ENCODE data around the gene UBL3. TPM values are rescaled to one million over a fixed set of nuclear protein-coding genes. Genes with fewer than 3 reads are reported as not detected.

The UBL3 gene
- total RNA-seq, 1 experiment from 2014 or later = 10.7 TPM

GRCh38 chr13:29892151-29892550 lies 41.7 kb upstream of the UBL3 start:
- CTCF ChIA-PET = interaction anchor here (0.9 kb wide), 1 partner anchor 32 kb away, joined by 3 read pairs; no protein-coding TSS in a partner anchor
- no peaks in the 10 kb centered on the region for H3K9me2 ChIP-seq (ENCODE audit: insufficient read depth)
- no peaks in the 10 kb centered on the region for H3K36me3 ChIP-seq (ENCODE audit: control insufficient read depth in 1 of 2, insufficient read depth in 2 of 2, low read length in 2 of 2)
- H2AFZ ChIP-seq (ENCODE audit: low read depth, low read length, poor library complexity, severe bottlenecking) = no peak overlapping the region
- DNase-seq (ENCODE audit: low read depth, low spot score) = no peak
- RAD21 ChIA-PET (ENCODE audit: low non-redundant PET in 1 of 2, low total read pairs in 2 of 2, uncharacterized antibody in 2 of 2, unreplicated experiment in 2 of 2) = no interaction called here
- H3K27ac ChIP-seq (ENCODE audit: low read depth, low read length) = no peak overlapping the region
- no peaks in the 10 kb centered on the region for H3K79me2 ChIP-seq (ENCODE audit: insufficient read depth, low read length)
- H3K9me3 ChIP-seq (ENCODE audit: control insufficient read depth in 1 of 2, insufficient read depth in 1 of 2, low read depth in 1 of 2, low read length in 2 of 2) = no peaks in the 10 kb centered on the region
- no peak overlapping the region for H3K4me3 ChIP-seq (replicated peaks in 1 of 2; ENCODE audit: low read depth in 1 of 2, low read length in 2 of 2)
- no peaks in the 10 kb centered on the region for H3K27me3 ChIP-seq (ENCODE audit: insufficient read depth, low read length)
- TF ChIP-seq POLR2A (IDR thresholded peaks at IDR 0.05; ENCODE audit: borderline replicate concordance, extremely low read depth, insufficient read depth, insufficient read length) (no peak), SIN3A (IDR thresholded peaks at IDR 0.05; ENCODE audit: low read depth) (no peak), ZFX (IDR thresholded peaks at IDR 0.05) (no peak), EZH2phosphoT487 (IDR thresholded peaks at IDR 0.05; ENCODE audit: borderline replicate concordance) (no peak), RAD21 (IDR thresholded peaks at IDR 0.05; ENCODE audit: low read depth) (no peak), ELF1 (IDR thresholded peaks at IDR 0.05; ENCODE audit: borderline replicate concordance, low read depth) (no peak), CEBPB (IDR thresholded peaks at IDR 0.05; ENCODE audit: low read depth) (no peak), JUND (IDR thresholded peaks at IDR 0.05) (no peak), ZNF274 (IDR thresholded peaks at IDR 0.05; ENCODE audit: low read depth, low read length) (no peak), TCF7L2 (IDR thresholded peaks at IDR 0.05; ENCODE audit: borderline replicate concordance, extremely low read depth, insufficient read depth, insufficient read length) (no peak), POLR2AphosphoS5 (IDR thresholded peaks at IDR 0.05; ENCODE audit: low read depth, low read length) (no peak), MAX (IDR thresholded peaks at IDR 0.05) (no peak)
- TF ChIP-seq, protein P1, sequence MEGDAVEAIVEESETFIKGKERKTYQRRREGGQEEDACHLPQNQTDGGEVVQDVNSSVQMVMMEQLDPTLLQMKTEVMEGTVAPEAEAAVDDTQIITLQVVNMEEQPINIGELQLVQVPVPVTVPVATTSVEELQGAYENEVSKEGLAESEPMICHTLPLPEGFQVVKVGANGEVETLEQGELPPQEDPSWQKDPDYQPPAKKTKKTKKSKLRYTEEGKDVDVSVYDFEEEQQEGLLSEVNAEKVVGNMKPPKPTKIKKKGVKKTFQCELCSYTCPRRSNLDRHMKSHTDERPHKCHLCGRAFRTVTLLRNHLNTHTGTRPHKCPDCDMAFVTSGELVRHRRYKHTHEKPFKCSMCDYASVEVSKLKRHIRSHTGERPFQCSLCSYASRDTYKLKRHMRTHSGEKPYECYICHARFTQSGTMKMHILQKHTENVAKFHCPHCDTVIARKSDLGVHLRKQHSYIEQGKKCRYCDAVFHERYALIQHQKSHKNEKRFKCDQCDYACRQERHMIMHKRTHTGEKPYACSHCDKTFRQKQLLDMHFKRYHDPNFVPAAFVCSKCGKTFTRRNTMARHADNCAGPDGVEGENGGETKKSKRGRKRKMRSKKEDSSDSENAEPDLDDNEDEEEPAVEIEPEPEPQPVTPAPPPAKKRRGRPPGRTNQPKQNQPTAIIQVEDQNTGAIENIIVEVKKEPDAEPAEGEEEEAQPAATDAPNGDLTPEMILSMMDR (IDR thresholded peaks at IDR 0.05 in 2 of 3, conservative IDR thresholded peaks at IDR 0.05 in 1 of 3; ENCODE audit: borderline replicate concordance in 1 of 3, insufficient read depth in 1 of 3, low read depth in 2 of 3, low read length in 2 of 3) = no peak
- H3K9ac ChIP-seq (ENCODE audit: low read length) = no peak overlapping the region
- H3K4me1 ChIP-seq (ENCODE audit: control insufficient read depth in 1 of 2, insufficient read depth in 2 of 2, low read length in 2 of 2) = no peaks in the 10 kb centered on the region
- no peak for ATAC-seq
- intact Hi-C loops (cut with micrococcal nuclease) = no loop called here
- POLR2A ChIA-PET = interaction anchor here (0.7 kb wide), 1 partner anchor 417 kb away, joined by 3 read pairs; no protein-coding TSS in a partner anchor
- H4K20me1 ChIP-seq (ENCODE audit: insufficient read depth) = no peaks in the 10 kb centered on the region
- no TSS peak for BruUV-seq (replicated peaks)
- H3K4me2 ChIP-seq (ENCODE audit: low read length) = no peak overlapping the region
